Right renal cortex interstitium (tissue), 3 donors: Measurements from ENCODE around the gene PPIL6. TPM values are rescaled to one million over a fixed set of nuclear protein-coding genes. Genes with fewer than 3 reads are reported as not detected.
"Not testable (repeated sequence)": the region's sequence is repeated elsewhere in the genome, so short reads cannot be mapped to it uniquely, and the experiment has no call there.

Source experiments
- DNase-seq, 3 donors: peaks; one replicate each; pipeline ENCODE4 v3.0.0-alpha.2; 2013; ENCODE audit warnings: low read depth in 3 of 3, low spot score in 2 of 3
- polyA plus RNA-seq, 3 donors: library from polyadenylated mRNA; unstranded; fragments of 120-200 nt; gene quantifications; one replicate each; pipeline ENCODE4 v1.2.1, GENCODE V29; 2013; ENCODE audit not compliant: insufficient read length in 3 of 3

Gene PPIL6
- polyA plus RNA-seq, 3 donors = 19.6 to 21.3 (median 19.9) TPM

- DNase-seq = no peak
Measured at GRCh38 chr6:109369728-109370127, 70.7 kb downstream of the PPIL6 start.

GRCh38 chr6:109364382-109365078 is 75.9 kb downstream of the PPIL6 start:
- DNase-seq = not testable (repeated sequence)

- no peak for DNase-seq
Measured at GRCh38 chr6:109363753-109364152, 76.7 kb downstream of the PPIL6 start.

GRCh38 chr6:109362102-109362884 is 78.1 kb downstream of the PPIL6 start:
- DNase-seq = no peak

- no peak for DNase-seq
Measured at GRCh38 chr6:109360791-109361190, 79.6 kb downstream of the PPIL6 start.

GRCh38 chr6:109360281-109360680 is 80.1 kb downstream of the PPIL6 start:
- DNase-seq = no peak

- DNase-seq = no peak
Measured at GRCh38 chr6:109359248-109359647, 81.2 kb downstream of the PPIL6 start.

GRCh38 chr6:109358204-109358603 is 82.2 kb downstream of the PPIL6 start:
- no peak for DNase-seq

- DNase-seq = no peak
Measured at GRCh38 chr6:109356237-109356636, 84.2 kb downstream of the PPIL6 start.

GRCh38 chr6:109351231-109352130 is 88.9 kb downstream of the PPIL6 start:
- DNase-seq = no peak

GRCh38 chr6:109349419-109349987 is 90.9 kb downstream of the PPIL6 start:
- DNase-seq = peak in 1 of 3 donors; percentile 6

GRCh38 chr6:109348226-109348625 is 92.2 kb downstream of the PPIL6 start:
- no peak for DNase-seq

- DNase-seq = no peak
Measured at GRCh38 chr6:109347779-109348178, 92.6 kb downstream of the PPIL6 start.

GRCh38 chr6:109345986-109346385 is 94.4 kb downstream of the PPIL6 start:
- DNase-seq = no peak

GRCh38 chr6:109344226-109344625 is 96.2 kb downstream of the PPIL6 start:
- no peak for DNase-seq

GRCh38 chr6:109343518-109343917 is 96.9 kb downstream of the PPIL6 start:
- no peak for DNase-seq

- no peak for DNase-seq
Measured at GRCh38 chr6:109342911-109343310, 97.5 kb downstream of the PPIL6 start.

GRCh38 chr6:109342506-109342905 is 97.9 kb downstream of the PPIL6 start:
- no peak for DNase-seq

GRCh38 chr6:109340811-109341210 is 99.6 kb downstream of the PPIL6 start:
- no peak for DNase-seq
